HG03175 (cell line): ENCODE measurements around the gene OR8D2.
"Not testable (repeated sequence)": the region's sequence is repeated elsewhere in the genome, so short reads cannot be mapped to it uniquely, and the experiment has no call there.

Source experiments
- ATAC-seq: cut with Tn5 transposase; IDR thresholded peaks from one replicate; pipeline ENCODE4 v1.9.1; 2021; ENCODE audit warnings: mild to moderate bottlenecking, moderate library complexity; ENCODE audit not compliant: unreplicated experiment

Gene OR8D2

DNA sequence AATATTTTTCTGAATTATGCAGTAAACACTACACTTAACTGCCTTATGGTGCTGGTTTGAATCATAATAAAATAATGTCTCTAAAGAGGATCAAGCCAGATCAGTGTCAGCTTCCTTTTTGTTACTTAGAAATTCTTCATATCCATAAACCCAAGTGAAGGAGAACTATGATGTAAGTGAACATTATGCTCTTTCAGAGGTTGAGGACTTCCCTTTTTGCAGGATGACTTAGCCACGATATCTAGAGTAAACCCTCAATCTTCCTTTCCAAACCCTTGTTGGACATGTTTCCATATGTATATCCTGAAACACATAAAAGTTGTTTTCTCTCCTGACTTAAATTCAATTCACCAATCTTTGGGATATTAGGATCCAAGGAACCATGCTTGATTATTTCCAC lies 25.3 kb downstream of the OR8D2 start:
- no peak for ATAC-seq

DNA sequence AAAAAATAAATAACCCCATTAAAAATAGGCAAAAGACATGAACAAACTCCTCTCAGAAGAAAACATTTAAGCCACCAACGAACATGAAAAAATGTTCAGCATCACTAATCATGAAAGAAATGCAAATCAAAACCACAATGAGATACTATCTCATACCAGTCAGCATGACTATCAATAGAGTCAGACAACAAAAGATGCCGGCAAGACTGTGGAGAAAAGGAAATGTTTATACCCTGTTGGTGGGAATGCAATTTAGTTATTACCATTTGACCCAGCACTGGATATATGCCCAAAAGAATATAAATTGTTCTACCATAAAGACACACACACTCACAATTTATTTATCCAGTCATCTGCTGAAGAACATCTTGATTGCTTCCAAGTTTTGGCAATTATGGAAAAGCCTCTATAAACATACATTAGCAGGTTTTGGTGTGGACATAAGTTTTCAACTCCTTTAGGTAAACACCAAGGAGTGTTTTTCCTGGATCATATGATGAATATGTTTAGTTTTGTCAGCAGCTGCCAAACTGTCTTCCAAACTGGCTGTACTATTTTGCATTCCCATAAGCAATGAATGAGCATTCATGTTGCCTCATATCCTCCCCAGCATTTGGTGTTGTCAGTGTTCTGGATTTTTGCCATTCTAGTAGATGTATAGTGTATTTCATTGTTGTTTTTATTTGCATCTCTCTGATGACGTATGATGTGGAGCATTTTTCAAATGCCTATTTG lies 34.2 kb downstream of the OR8D2 start:
- ATAC-seq = no peak

DNA sequence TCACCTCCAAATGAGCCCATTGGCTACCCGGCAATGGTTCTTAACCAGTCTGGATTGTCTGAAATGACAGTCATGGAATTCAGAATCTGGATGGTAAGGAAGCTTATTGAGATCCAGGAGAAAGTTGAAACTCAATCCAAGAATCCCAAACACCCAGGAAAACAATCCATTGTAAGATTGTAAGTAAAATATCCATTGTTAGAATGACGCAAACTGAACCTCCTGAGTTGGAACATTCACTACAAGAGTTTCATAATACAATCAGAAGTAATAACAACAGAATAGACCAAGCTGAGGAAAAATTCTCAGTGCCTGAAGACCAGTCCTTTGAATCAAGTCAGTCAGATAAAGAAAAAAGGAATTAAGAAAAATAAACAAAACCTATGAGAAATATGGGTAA lies 41.7 kb downstream of the OR8D2 start:
- ATAC-seq = no peak

DNA sequence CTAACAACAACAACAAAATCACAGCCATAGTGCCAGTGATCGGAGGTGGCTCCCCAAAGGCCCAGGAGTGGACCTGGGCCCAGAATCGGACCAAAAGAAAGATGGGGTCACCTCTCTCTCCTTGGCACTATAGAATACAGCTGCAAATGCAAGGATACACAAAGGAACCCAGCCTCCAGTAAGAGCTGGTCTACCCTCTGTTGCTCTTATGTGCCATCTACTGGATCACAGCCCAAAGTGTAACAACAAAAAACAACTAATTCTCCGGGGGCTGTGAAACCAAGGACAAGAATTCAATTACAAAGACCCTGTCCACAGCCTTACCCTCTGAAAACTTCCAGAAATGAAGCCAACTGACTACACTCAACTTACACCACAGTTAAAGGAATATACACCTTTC lies 42.2 kb downstream of the OR8D2 start:
- ATAC-seq = no peak

DNA sequence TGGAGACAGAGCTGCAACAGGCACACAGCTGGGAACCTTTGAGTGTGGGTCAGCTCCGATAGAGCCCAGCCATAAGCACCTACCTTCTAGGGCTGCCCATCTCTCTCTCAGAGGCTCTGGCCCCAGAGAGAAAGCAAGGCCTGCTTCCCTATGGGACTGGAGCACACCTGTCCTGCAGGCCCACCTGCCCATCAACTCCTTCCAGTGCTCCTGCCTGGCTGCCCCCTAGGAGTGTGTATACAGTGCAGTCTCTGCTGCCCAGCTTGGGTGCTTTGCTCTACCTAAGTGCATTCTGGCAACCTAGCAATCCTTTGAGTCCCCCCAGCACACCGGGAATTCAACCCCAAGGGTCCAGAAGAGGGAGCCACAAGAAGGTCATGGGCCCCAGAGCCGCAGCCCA lies 42.8 kb downstream of the OR8D2 start:
- ATAC-seq = no peak

DNA sequence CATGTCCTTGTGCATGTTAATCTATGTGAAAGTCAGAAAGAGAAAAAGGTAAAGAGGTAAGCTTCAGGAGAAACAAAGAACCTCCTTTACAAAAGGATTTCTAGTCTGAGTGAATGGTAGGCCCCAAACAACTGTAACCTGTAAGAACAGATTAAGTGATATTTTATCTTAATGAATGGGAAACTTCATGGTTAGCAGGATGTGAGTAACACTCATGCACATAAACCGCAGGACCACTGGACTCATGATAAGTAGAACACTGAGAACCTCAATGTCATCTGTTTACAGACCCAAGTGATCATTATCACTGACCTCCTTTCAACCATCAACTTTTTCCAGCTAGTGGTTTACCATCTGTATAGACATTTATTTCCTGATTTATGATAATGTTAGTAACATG lies 43.9 kb downstream of the OR8D2 start:
- ATAC-seq = no peak

DNA sequence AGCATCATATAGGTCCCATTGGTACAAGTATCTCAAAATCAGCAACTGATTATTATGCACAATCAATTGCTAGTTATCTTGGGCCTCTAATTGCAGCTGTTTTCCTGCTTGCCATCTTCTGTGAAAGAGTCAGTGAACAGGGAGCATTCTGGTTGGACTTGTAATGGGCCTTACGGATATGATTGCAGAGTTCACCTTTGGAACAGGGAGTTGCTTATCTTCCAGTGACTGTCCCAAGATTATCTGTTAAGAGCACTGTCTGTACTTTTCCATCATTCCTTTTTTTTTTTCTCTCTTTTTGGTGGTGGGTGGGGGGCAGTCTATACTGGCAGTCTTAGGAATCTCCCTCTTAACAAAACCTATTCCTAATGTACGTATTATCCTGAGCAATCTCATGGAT lies 46.0 kb downstream of the OR8D2 start:
- ATAC-seq = no peak

DNA sequence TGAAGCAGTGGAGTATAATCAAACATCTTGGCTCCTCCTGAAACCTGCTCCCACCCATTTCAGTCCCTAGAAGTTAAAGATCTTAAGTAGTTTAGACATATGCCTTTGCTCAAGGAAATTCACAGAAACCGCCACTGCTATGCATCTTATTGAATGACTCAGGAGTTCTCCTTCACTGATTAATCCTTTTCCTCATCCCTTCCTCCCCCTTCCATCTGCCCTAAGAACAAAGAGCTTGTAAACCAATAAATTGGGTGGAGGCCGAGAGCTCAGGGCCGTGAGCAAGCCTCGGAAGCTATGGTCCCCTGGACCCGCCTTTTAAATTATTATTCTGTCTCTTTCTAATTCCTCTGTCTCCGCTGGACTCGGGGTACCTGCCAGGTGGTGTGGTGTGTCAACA lies 49.1 kb downstream of the OR8D2 start:
- not testable (repeated sequence) for ATAC-seq
